WTC11 (cell line): Measurements from ENCODE around the gene ZSWIM3. TPM values are rescaled to one million over a fixed set of nuclear protein-coding genes. Genes with fewer than 3 reads are reported as not detected.

Experiments
- ATAC-seq: fragments of 200-7000 bp; cut with Tn5 transposase; 2 replicates; pipeline ENCODE4 v1.10.0; 2021; ENCODE audit warnings: mild to moderate bottlenecking, moderate library complexity
- CTCF ChIA-PET: fragments of 300-600 bp; sonication (Branson Sonifier 250); formaldehyde crosslinking; loops from one replicate; lab custom pipeline; 2021; ENCODE audit warnings: antibody characterized with exemption; lab: Charles Lee
- POLR2A ChIA-PET: fragments of 350-600 bp; sonication (Branson Sonifier 250); formaldehyde crosslinking; loops from one replicate; lab custom pipeline; 2021; ENCODE audit warnings: antibody characterized with exemption; lab: Charles Lee
- DNase-seq: peaks from one replicate; pipeline ENCODE4 v3.0.0; 2021; ENCODE audit warnings: low spot score
- H3K27ac Mint-ChIP-seq: 2 replicates; pipeline ENCODE4 v1.8.0; 2021; ENCODE audit warnings: mixed read lengths
- H3K27me3 Mint-ChIP-seq: 2 replicates; pipeline ENCODE4 v1.8.0; 2021; ENCODE audit warnings: low read depth, mild to moderate bottlenecking, moderate library complexity, mixed read lengths
- H3K36me3 Mint-ChIP-seq: 2 replicates; pipeline ENCODE4 v1.8.0; 2021; ENCODE audit warnings: mixed read lengths
- H3K4me1 Mint-ChIP-seq: 2 replicates; pipeline ENCODE4 v1.8.0; 2022; ENCODE audit warnings: mixed read lengths
- H3K4me3 Mint-ChIP-seq: 2 replicates; pipeline ENCODE4 v1.8.0; 2021; ENCODE audit warnings: mild to moderate bottlenecking, moderate library complexity, mixed read lengths
- H3K9me3 Mint-ChIP-seq: 2 replicates; pipeline ENCODE4 v1.8.0; 2021; ENCODE audit warnings: mixed read lengths
- ATF3 ChIP-seq: sonication (generic); formaldehyde crosslinking; conservative IDR thresholded peaks from 2 replicates; pipeline ENCODE4 v1.8.1; 2022; ENCODE audit warnings: mild to moderate bottlenecking, missing genetic modification reagents
- CTCF ChIP-seq: fragments of 200-600 bp; IDR thresholded peaks from 2 replicates; pipeline ENCODE4 v1.8.0; 2022; ENCODE audit warnings: antibody characterized with exemption
- E2F5 ChIP-seq: sonication (generic); formaldehyde crosslinking; IDR thresholded peaks from 2 replicates; pipeline ENCODE4 v1.8.1; 2022; ENCODE audit warnings: mild to moderate bottlenecking, moderate library complexity, missing genetic modification reagents
- HMGA2 ChIP-seq: fragments of 250-450 bp; sonication (Bioruptor Pico); IDR thresholded peaks from 2 replicates; pipeline ENCODE4 v1.4.0; 2021; ENCODE audit warnings: mild to moderate bottlenecking, moderate library complexity
- NFATC4 ChIP-seq: fragments of 250-450 bp; sonication (Bioruptor Pico); IDR thresholded peaks from 2 replicates; pipeline ENCODE4 v1.9.0; 2021; ENCODE audit warnings: mild to moderate bottlenecking
- NR2C2 ChIP-seq: sonication (generic); formaldehyde crosslinking; IDR thresholded peaks from 2 replicates; pipeline ENCODE4 v1.8.0; 2022; ENCODE audit warnings: mild to moderate bottlenecking, missing genetic modification reagents
- NR3C1 ChIP-seq: sonication (generic); formaldehyde crosslinking; conservative IDR thresholded peaks from 2 replicates; pipeline ENCODE4 v1.8.1; 2023; ENCODE audit warnings: low read depth, mild to moderate bottlenecking, missing genetic modification reagents
- PRDM15 ChIP-seq: sonication (generic); formaldehyde crosslinking; IDR thresholded peaks from 2 replicates; pipeline ENCODE4 v1.8.0; 2022; ENCODE audit warnings: missing genetic modification reagents
- PRRX2 ChIP-seq: fragments of 250-450 bp; sonication (Bioruptor Pico); IDR thresholded peaks from 2 replicates; pipeline ENCODE4 v1.8.0; 2021; ENCODE audit warnings: mild to moderate bottlenecking
- RORB ChIP-seq: fragments of 250-450 bp; sonication (Bioruptor Pico); IDR thresholded peaks from 2 replicates; pipeline ENCODE4 v1.9.0; 2021; ENCODE audit warnings: mild to moderate bottlenecking
- STAT6 ChIP-seq: sonication (generic); formaldehyde crosslinking; conservative IDR thresholded peaks from 2 replicates; pipeline ENCODE4 v1.8.1; 2023; ENCODE audit warnings: mild to moderate bottlenecking, low read depth, missing genetic modification reagents, moderate library complexity
- TP53 ChIP-seq: sonication (generic); formaldehyde crosslinking; IDR thresholded peaks from 2 replicates; pipeline ENCODE4 v1.8.1; 2023; ENCODE audit warnings: mild to moderate bottlenecking, missing genetic modification reagents
- ZMAT4 ChIP-seq: fragments of 250-450 bp; sonication (Bioruptor Pico); IDR thresholded peaks from 2 replicates; pipeline ENCODE4 v1.9.0; 2021; ENCODE audit warnings: mild to moderate bottlenecking
- ZNF121 ChIP-seq: sonication (generic); formaldehyde crosslinking; IDR thresholded peaks from 2 replicates; pipeline ENCODE4 v1.8.0; 2023; ENCODE audit warnings: missing genetic modification reagents
- ZNF232 ChIP-seq: sonication (generic); formaldehyde crosslinking; IDR thresholded peaks from 2 replicates; pipeline ENCODE4 v1.8.0; 2022; ENCODE audit warnings: mild to moderate bottlenecking, missing genetic modification reagents
- total RNA-seq: library from RNA; stranded (reverse); gene quantifications from 3 replicates; pipeline ENCODE4 v1.2.3, GENCODE V29; 2021

The ZSWIM3 gene
- total RNA-seq, 1 experiment from 2014 or later: 3.4 TPM

- no peak overlapping the region for H3K4me3 Mint-ChIP-seq
- H3K27ac Mint-ChIP-seq: no peak overlapping the region
- H3K4me1 Mint-ChIP-seq: peaks cover 7% of the 10 kb centered on the region; the same call in 1 of the 2 replicates
- no peaks in the 10 kb centered on the region for H3K9me3 Mint-ChIP-seq
- ChIA-PET CTCF (interaction anchor here (0.6 to 3.0 kb wide), 5 partner anchors 15 to 93 kb away, joined by 3 to 13 read pairs (median 6); no protein-coding TSS in a partner anchor), POLR2A (interaction anchor here (0.8 to 1.2 kb wide), 3 partner anchors 8 to 29 kb away, joined by 3 to 8 read pairs (median 3); partner anchors contain the start of gene PCIF1)
- TF ChIP-seq HMGA2 (CRISPR knock-in tag) (no peak), CTCF (no peak), ATF3 (CRISPR knock-in tag) (no peak), ZMAT4 (CRISPR knock-in tag) (no peak), NR2C2 (no peak), NR3C1 (no peak), STAT6 (CRISPR knock-in tag) (no peak), E2F5 (no peak), RORB (no peak), PRDM15 (CRISPR knock-in tag) (no peak), TP53 (CRISPR knock-in tag) (no peak), PRRX2 (CRISPR knock-in tag) (no peak), ZNF121 (CRISPR knock-in tag) (no peak), NFATC4 (CRISPR knock-in tag) (no peak), ZNF232 (CRISPR knock-in tag) (no peak)
- no peak for DNase-seq
- 0 out of 2 replicates have a peak, but pooled peaks cover 3% of the 10 kb centered on the region for H3K27me3 Mint-ChIP-seq
- H3K36me3 Mint-ChIP-seq: no peaks in the 10 kb centered on the region
- no peak for ATAC-seq
These were observed 61.5 kb downstream of the ZSWIM3 start for GRCh38 chr20:45918779-45919537.
